Measurements from ENCODE around the gene ZBTB16.
A peak's percentile ranks its signal among the peaks of the same experiment; 100 is the strongest.

The ZBTB16 gene

GRCh38 chr11:114137838-114138237 lies 78.3 kb downstream of the ZBTB16 start:
- Histone ChIP-seq H3K4me3 (replicated peaks; ENCODE audit: insufficient read depth, low read length) (no peak overlapping the region), H3K27ac (replicated peaks) (no peak overlapping the region), H3K27me3 (ENCODE audit: insufficient read depth, poor library complexity, severe bottlenecking) (no peaks in the 10 kb centered on the region)
- DNase-seq (ENCODE audit: low read depth in 1 of 2, low spot score in 1 of 2), result no peak
- TF ChIP-seq CTCF (IDR thresholded peaks at IDR 0.05; ENCODE audit: insufficient read depth, low read length) (no peak), SPI1 (IDR thresholded peaks at IDR 0.05; ENCODE audit: borderline replicate concordance, low read depth) (no peak), REST (IDR thresholded peaks at IDR 0.05; ENCODE audit: insufficient replicate concordance, low read depth) (no peak), GABPA (IDR thresholded peaks at IDR 0.05; ENCODE audit: low read depth) (no peak), POLR2AphosphoS5 (IDR thresholded peaks at IDR 0.05; ENCODE audit: low read depth) (no peak)

- Histone ChIP-seq H3K27me3 (ENCODE audit: insufficient read depth, poor library complexity, severe bottlenecking) (no peaks in the 10 kb centered on the region), H3K27ac (replicated peaks) (peak overlapping the region; percentile 5), H3K4me3 (replicated peaks; ENCODE audit: insufficient read depth, low read length) (no peak overlapping the region)
- no peak for TF ChIP-seq SPI1 (IDR thresholded peaks at IDR 0.05; ENCODE audit: borderline replicate concordance, low read depth)
- no peak for TF ChIP-seq POLR2AphosphoS5 (IDR thresholded peaks at IDR 0.05; ENCODE audit: low read depth)
- TF ChIP-seq REST (IDR thresholded peaks at IDR 0.05; ENCODE audit: insufficient replicate concordance, low read depth), result no peak
- no peak for TF ChIP-seq CTCF (IDR thresholded peaks at IDR 0.05; ENCODE audit: insufficient read depth, low read length)
- no peak for TF ChIP-seq GABPA (IDR thresholded peaks at IDR 0.05; ENCODE audit: low read depth)
- DNase-seq (ENCODE audit: low read depth in 1 of 2, low spot score in 1 of 2), result no peak
These were observed 78.9 kb downstream of the ZBTB16 start for GRCh38 chr11:114138411-114138810.

- H3K4me3 ChIP-seq (replicated peaks; ENCODE audit: insufficient read depth, low read length), result no peak overlapping the region
- TF ChIP-seq REST (IDR thresholded peaks at IDR 0.05; ENCODE audit: insufficient replicate concordance, low read depth), result no peak
- no peaks in the 10 kb centered on the region for H3K27me3 ChIP-seq (ENCODE audit: insufficient read depth, poor library complexity, severe bottlenecking)
- no peak overlapping the region for H3K27ac ChIP-seq (replicated peaks)
- DNase-seq (ENCODE audit: low read depth in 1 of 2, low spot score in 1 of 2), result no peak
These were observed 81.3 kb downstream of the ZBTB16 start for GRCh38 chr11:114140826-114141225.

Data from HL-60 (cell line).